Transverse colon (tissue), 4 donors: ENCODE measurements around the gene GP1BB.

Experiments used
- CTCF ChIP-seq, 5 experiments: fragments of 200-600 bp in 3 of 5; fragments of 450-650 bp in 2 of 5; sonication (generic) in 3 of 5; IDR thresholded peaks; 1 replicate in 2 of 5; 2 replicates in 3 of 5; pipeline ENCODE4 v1.5.1; 2016 to 2017; ENCODE audit warnings: antibody characterized with exemption in 5 of 5, inconsistent platforms in 3 of 5, mild to moderate bottlenecking in 2 of 5, moderate library complexity in 1 of 5
- POLR2A ChIP-seq: fragments of 450-650 bp; IDR thresholded peaks from one replicate; pipeline ENCODE4 v1.6.1; 2016; ENCODE audit warnings: antibody characterized with exemption, mild to moderate bottlenecking, moderate library complexity
- POLR2AphosphoS5 ChIP-seq, 3 donors: sonication (generic); formaldehyde crosslinking; IDR thresholded peaks; one replicate each; pipeline ENCODE4 v1.6.1; 2016; ENCODE audit warnings: antibody characterized with exemption in 3 of 3

- TF ChIP-seq POLR2A = no peak
- TF ChIP-seq POLR2AphosphoS5 (IDR thresholded peaks at IDR 0.05) = no peak
- TF ChIP-seq CTCF (IDR thresholded peaks at IDR 0.05) = no peak
Observed at GRCh38 chr22:19748991-19749664, 25.8 kb downstream of the GP1BB start.
